A549 (cell line): ENCODE data around the gene FAHD1. TPM values are rescaled to one million over a fixed set of nuclear protein-coding genes. Genes with fewer than 3 reads are reported as not detected.

ENCODE experiments used
- ATAC-seq, 2 experiments: fragments of 200-7000 bp in 1 of 2; fragments of >200 bp in 1 of 2; cut with Nextera tagmentation in 1 of 2; cut with Tn5 transposase in 1 of 2; 3 replicates each; pipeline versions ENCODE4 v1.8.0 to v1.9.1; 2018 to 2020; ENCODE audit warnings: mild to moderate bottlenecking in 1 of 2, moderate library complexity in 1 of 2
- CTCF ChIA-PET: fragments of 300-600 bp; sonication (Branson Sonifier 250); formaldehyde crosslinking; extraction: SDS; loops from one replicate; lab custom pipeline; 2021; ENCODE audit warnings: antibody characterized with exemption, inconsistent platforms; lab: Yijun Ruan, JAX
- POLR2A ChIA-PET: fragments of 350-600 bp; formaldehyde crosslinking; extraction: SDS; loops from one replicate; lab custom pipeline; 2021; ENCODE audit warnings: antibody characterized with exemption, inconsistent platforms; lab: Yijun Ruan, JAX
- DNase-seq, 2 experiments: peaks; one replicate each; pipeline versions ENCODE4 v3.0.0 to v3.0.0-alpha.2; 2011 to 2016; ENCODE audit warnings: low read depth in 1 of 2, low spot score in 1 of 2
- FAIRE-seq: peaks from 2 replicates; lab custom pipeline; 2011; peaks lifted over from hg19 to GRCh38; lab: Jason Lieb, UNC
- H3K27ac ChIP-seq, 2 experiments: fragments of >200 bp; sonication (Bioruptor Twin); formaldehyde crosslinking; 3 replicates each; pipeline ENCODE4 v1.5.1; 2016 to 2017
- H3K4me1 ChIP-seq: fragments of >200 bp; sonication (Bioruptor Twin); formaldehyde crosslinking; 3 replicates; pipeline ENCODE4 v1.6.1; 2016
- H3K4me2 ChIP-seq: fragments of >200 bp; sonication (Bioruptor Twin); formaldehyde crosslinking; 3 replicates; pipeline ENCODE4 v1.6.1; 2016
- H3K4me3 ChIP-seq: fragments of >200 bp; sonication (Bioruptor Twin); formaldehyde crosslinking; 3 replicates; pipeline ENCODE4 v1.5.1; 2016
- H3K9me3 ChIP-seq: fragments of >200 bp; sonication (Bioruptor Twin); formaldehyde crosslinking; 3 replicates; pipeline ENCODE4 v1.6.1; 2016
- BHLHE40 ChIP-seq: IDR thresholded peaks from 2 replicates; pipeline ENCODE4 v1.6.1; 2012; ENCODE audit warnings: low read depth, low read length, inconsistent platforms
- CEBPB ChIP-seq, 2 experiments: fragments of >200 bp in 1 of 2; sonication (Bioruptor Twin) in 1 of 2; formaldehyde crosslinking in 1 of 2; IDR thresholded peaks; 2 replicates each; pipeline ENCODE4 v1.6.1; 2012 to 2016
- CHD4 ChIP-seq: fragments of 200-600 bp; sonication (generic); IDR thresholded peaks from 2 replicates; pipeline ENCODE4 v1.6.1; 2016; ENCODE audit warnings: antibody characterized with exemption, mild to moderate bottlenecking, borderline replicate concordance
- CTCF ChIP-seq: fragments of >200 bp; sonication (Bioruptor Twin); formaldehyde crosslinking; IDR thresholded peaks from 3 replicates; pipeline ENCODE4 v1.5.1; 2016
- FOSB ChIP-seq: fragments of 250-450 bp; sonication (Bioruptor Pico); IDR thresholded peaks from 2 replicates; pipeline ENCODE4 v1.5.0; 2020; ENCODE audit warnings: mild to moderate bottlenecking, moderate library complexity
- HDAC2 ChIP-seq: fragments of 200-600 bp; sonication (generic); IDR thresholded peaks from 2 replicates; pipeline ENCODE4 v1.6.1; 2016
- HOXA7 ChIP-seq: fragments of 250-450 bp; sonication (Bioruptor Pico); IDR thresholded peaks from 2 replicates; pipeline ENCODE4 v1.5.0; 2020; ENCODE audit warnings: mild to moderate bottlenecking, moderate library complexity
- KDM1A ChIP-seq: fragments of 200-600 bp; sonication (generic); IDR thresholded peaks from 2 replicates; pipeline ENCODE4 v1.6.1; 2016; ENCODE audit warnings: low read depth, mild to moderate bottlenecking
- NFE2L2 ChIP-seq: fragments of 150-350 bp; conservative IDR thresholded peaks from 2 replicates; pipeline ENCODE4 v1.6.1; 2014; ENCODE audit warnings: low read length
- NPAS2 ChIP-seq: fragments of 250-450 bp; sonication (Bioruptor Pico); IDR thresholded peaks from 2 replicates; pipeline ENCODE4 v1.8.0; 2022; ENCODE audit warnings: mild to moderate bottlenecking, moderate library complexity, borderline replicate concordance
- REST ChIP-seq: fragments of 200-600 bp; sonication (generic); IDR thresholded peaks from 2 replicates; pipeline ENCODE4 v1.6.1; 2016; ENCODE audit warnings: antibody characterized with exemption, mild to moderate bottlenecking, moderate library complexity
- SMC3 ChIP-seq: fragments of >200 bp; sonication (Bioruptor Twin); formaldehyde crosslinking; IDR thresholded peaks from 3 replicates; pipeline ENCODE4 v1.6.1; 2018; ENCODE audit warnings: inconsistent platforms
- TFCP2L1 ChIP-seq: fragments of 250-450 bp; sonication (Bioruptor Pico); IDR thresholded peaks from 2 replicates; pipeline ENCODE4 v1.5.0; 2021; ENCODE audit warnings: mild to moderate bottlenecking
- USF2 ChIP-seq: fragments of 450-650 bp; IDR thresholded peaks from 2 replicates; pipeline ENCODE4 v1.6.1; 2014; ENCODE audit warnings: antibody characterized with exemption
- WGBS: methylation state at CpG from one replicate; pipeline ENCODE4 v1.1.6; 2017; ENCODE audit errors: missing lambda C conversion rate; 5-methylcytosine and 5-hydroxymethylcytosine counted together
- polyA plus RNA-seq, 4 experiments: library from polyadenylated mRNA; depleted of rRNA in 3 of 4; stranded (reverse); fragments of >200 nt; fragmentation: RNase III in 1 of 4; extraction: RNeasy Plus Mini Kit Qiagen cat#74134 plus additional on column Dnase treatment in 1 of 4; gene quantifications; 2 replicates in 3 of 4; 3 replicates in 1 of 4; pipeline ENCODE4 v1.2.3, GENCODE V29; 2011 to 2017

FAHD1 gene
- polyA plus RNA-seq, 2 of the 4 experiments (the other 2 are of a cell fraction), result 30.6 to 68.4 TPM

GRCh38 chr16:1817716-1818115 is 9.3 kb upstream of the FAHD1 start:
- Histone ChIP-seq H3K27ac (no peak overlapping the region), H3K9me3 (no peaks in the 10 kb centered on the region), H3K4me1 (peaks cover 5% of the 10 kb centered on the region; the same call in 1 of the 3 replicates), H3K4me3 (no peak overlapping the region), H3K4me2 (no peak overlapping the region)
- ChIA-PET POLR2A (no interaction called here), CTCF (no interaction called here)
- ATAC-seq, result no peak; a peak in 1 of 6 replicates
- FAIRE-seq, result no peak
- 92% methylated on average over 16 of the region's 17 CpGs for WGBS
- DNase-seq, result no peak
- TF ChIP-seq FOSB (CRISPR knock-in tag) (no peak), USF2 (no peak), NFE2L2 (no peak), CEBPB (IDR thresholded peaks at IDR 0.05) (no peak), CTCF (no peak), KDM1A (no peak), NPAS2 (CRISPR knock-in tag) (no peak), HDAC2 (no peak)

GRCh38 chr16:1818204-1818872 is 8.7 kb upstream of the FAHD1 start:
- ChIA-PET POLR2A (no interaction called here), CTCF (no interaction called here)
- Histone ChIP-seq H3K4me1 (no peaks in the 10 kb centered on the region), H3K4me2 (no peak overlapping the region), H3K27ac (no peak overlapping the region), H3K9me3 (no peaks in the 10 kb centered on the region), H3K4me3 (no peak overlapping the region)
- no peak for FAIRE-seq
- 89% methylated on average over 20 of the region's 27 CpGs for WGBS
- no peak for ATAC-seq
- no peak for TF ChIP-seq CHD4
- TF ChIP-seq SMC3, result no peak
- no peak for DNase-seq

- H3K4me3 ChIP-seq, result no peak overlapping the region
- DNase-seq (no peak), FAIRE-seq (no peak), ATAC-seq (no peak)
- H3K4me1 ChIP-seq, result no peaks in the 10 kb centered on the region
- CTCF ChIA-PET, result no interaction called here
- WGBS, result 96% methylated on average over 22 of the region's 35 CpGs
- POLR2A ChIA-PET, result no interaction called here
- TF ChIP-seq NFE2L2 (no peak), HOXA7 (CRISPR knock-in tag) (no peak), REST (no peak), TFCP2L1 (CRISPR knock-in tag) (no peak), BHLHE40 (no peak)
- no peak overlapping the region for H3K4me2 ChIP-seq
- no peak overlapping the region for H3K27ac ChIP-seq
- no peaks in the 10 kb centered on the region for H3K9me3 ChIP-seq
Measured at GRCh38 chr16:1818873-1819525, 8.0 kb upstream of the FAHD1 start.
